Neutrophil (primary cell): ENCODE measurements around the gene ASTN2.

Source experiments
- H3K27ac ChIP-seq: fragments of 200-600 bp; sonication (generic); 2 replicates; pipeline ENCODE4 v1.5.1; 2016; ENCODE audit warnings: mild to moderate bottlenecking, moderate library complexity
- H3K27me3 ChIP-seq: fragments of 200-600 bp; sonication (generic); 2 replicates; pipeline ENCODE4 v1.6.0; 2016; ENCODE audit warnings: mild to moderate bottlenecking
- H3K36me3 ChIP-seq: fragments of 200-600 bp; sonication (generic); 2 replicates; pipeline ENCODE4 v1.5.1; 2017
- H3K4me1 ChIP-seq, 2 experiments: fragments of 200-600 bp in 1 of 2; sonication (generic) in 1 of 2; 1 replicate in 1 of 2; 2 replicates in 1 of 2; pipeline versions ENCODE4 v1.5.1 to v1.6.1; 2013 to 2016; ENCODE audit warnings: low read depth in 1 of 2, low read length in 1 of 2, mild to moderate bottlenecking in 1 of 2, moderate library complexity in 1 of 2; ENCODE audit not compliant: control insufficient read depth in 1 of 2, insufficient read depth in 1 of 2
- H3K4me3 ChIP-seq, 2 experiments: fragments of 200-600 bp in 1 of 2; sonication (generic) in 1 of 2; 1 replicate in 1 of 2; 2 replicates in 1 of 2; pipeline ENCODE4 v1.5.1; 2013 to 2016; ENCODE audit warnings: low read depth in 1 of 2, low read length in 1 of 2, mild to moderate bottlenecking in 1 of 2, moderate library complexity in 1 of 2
- H3K9me3 ChIP-seq: fragments of 200-600 bp; sonication (generic); 2 replicates; pipeline ENCODE4 v1.5.1; 2016
- TF ChIP-seq, protein P1 (sequence below): fragments of 200-600 bp; sonication (generic); IDR thresholded peaks from 2 replicates; pipeline ENCODE4 v1.5.1; 2016; ENCODE audit warnings: antibody characterized with exemption

The ASTN2 gene

DNA sequence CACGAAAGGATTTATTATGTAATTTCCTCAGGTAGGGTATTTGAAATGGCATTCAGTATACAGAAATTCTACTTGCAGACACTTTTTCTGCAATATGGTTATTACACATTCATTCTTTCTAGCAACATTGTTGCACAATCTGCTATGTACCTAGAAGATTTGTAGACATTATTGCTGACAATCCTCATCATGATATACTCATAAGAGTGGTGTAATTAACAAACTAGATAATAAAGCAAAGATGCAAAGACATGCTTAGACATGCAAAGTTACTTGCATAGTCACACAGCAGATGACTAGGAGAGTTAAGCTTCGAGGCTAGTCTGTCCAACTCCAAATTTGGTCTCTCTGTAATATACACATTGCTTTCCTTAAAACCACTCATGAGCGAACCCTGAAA lies 317.1 kb downstream of the ASTN2 start:
- no peak overlapping the region for H3K4me3 ChIP-seq

DNA sequence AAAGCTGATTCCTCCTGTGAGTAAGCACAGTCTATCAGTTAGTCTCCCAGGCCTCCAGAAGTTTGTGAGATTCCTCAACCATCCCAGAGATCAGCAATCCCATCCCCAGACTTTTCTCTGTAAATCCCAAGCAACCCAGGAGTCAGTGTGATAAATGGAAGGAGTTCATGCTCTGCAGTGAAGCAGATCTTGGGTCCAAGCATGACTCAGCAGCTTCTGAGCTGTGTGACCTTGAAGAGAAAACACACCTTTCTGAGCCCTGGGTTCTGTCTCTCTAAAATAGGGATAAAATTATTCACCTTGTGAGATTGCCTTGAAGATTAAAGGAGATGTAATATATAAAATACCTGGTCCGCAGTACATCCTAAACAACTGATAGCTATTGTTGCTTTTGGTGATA lies 318.7 kb downstream of the ASTN2 start:
- Histone ChIP-seq H3K9me3 (no peaks in the 10 kb centered on the region), H3K4me3 (no peak overlapping the region), H3K27me3 (no peaks in the 10 kb centered on the region), H3K4me1 (no peaks in the 10 kb centered on the region), H3K27ac (no peak overlapping the region), H3K36me3 (no peaks in the 10 kb centered on the region)
- TF ChIP-seq, protein P1, sequence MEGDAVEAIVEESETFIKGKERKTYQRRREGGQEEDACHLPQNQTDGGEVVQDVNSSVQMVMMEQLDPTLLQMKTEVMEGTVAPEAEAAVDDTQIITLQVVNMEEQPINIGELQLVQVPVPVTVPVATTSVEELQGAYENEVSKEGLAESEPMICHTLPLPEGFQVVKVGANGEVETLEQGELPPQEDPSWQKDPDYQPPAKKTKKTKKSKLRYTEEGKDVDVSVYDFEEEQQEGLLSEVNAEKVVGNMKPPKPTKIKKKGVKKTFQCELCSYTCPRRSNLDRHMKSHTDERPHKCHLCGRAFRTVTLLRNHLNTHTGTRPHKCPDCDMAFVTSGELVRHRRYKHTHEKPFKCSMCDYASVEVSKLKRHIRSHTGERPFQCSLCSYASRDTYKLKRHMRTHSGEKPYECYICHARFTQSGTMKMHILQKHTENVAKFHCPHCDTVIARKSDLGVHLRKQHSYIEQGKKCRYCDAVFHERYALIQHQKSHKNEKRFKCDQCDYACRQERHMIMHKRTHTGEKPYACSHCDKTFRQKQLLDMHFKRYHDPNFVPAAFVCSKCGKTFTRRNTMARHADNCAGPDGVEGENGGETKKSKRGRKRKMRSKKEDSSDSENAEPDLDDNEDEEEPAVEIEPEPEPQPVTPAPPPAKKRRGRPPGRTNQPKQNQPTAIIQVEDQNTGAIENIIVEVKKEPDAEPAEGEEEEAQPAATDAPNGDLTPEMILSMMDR, result no peak

More for the DNA sequence above, 317.1 kb downstream of the ASTN2 start:
- Histone ChIP-seq H3K27me3 (no peaks in the 10 kb centered on the region), H3K36me3 (no peaks in the 10 kb centered on the region), H3K4me1 (no peaks in the 10 kb centered on the region), H3K9me3 (no peaks in the 10 kb centered on the region), H3K27ac (no peak overlapping the region)
- TF ChIP-seq, protein P1, result no peak

DNA sequence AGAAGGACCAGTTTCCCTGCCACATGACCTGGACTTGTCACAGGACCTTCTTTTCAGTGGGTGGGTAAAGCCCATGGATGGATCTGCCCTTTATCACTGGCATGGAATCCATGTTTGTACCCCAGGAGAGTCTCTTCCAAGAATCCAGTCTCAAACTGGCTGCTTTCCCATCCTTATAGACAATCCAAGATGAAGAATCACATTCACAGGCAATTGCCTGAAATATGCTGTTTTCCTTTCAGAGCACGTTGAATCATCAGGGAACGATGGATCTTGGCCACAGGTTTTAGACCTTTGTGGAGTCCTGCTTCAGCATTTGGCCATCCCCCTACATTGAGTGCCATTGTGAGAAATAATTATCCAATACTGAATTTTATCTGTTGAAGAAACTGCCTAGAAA lies 319.8 kb downstream of the ASTN2 start:
- Histone ChIP-seq H3K27me3 (no peaks in the 10 kb centered on the region), H3K9me3 (no peaks in the 10 kb centered on the region), H3K36me3 (no peaks in the 10 kb centered on the region), H3K4me3 (no peak overlapping the region), H3K4me1 (no peaks in the 10 kb centered on the region), H3K27ac (no peak overlapping the region)
- TF ChIP-seq, protein P1, result no peak

DNA sequence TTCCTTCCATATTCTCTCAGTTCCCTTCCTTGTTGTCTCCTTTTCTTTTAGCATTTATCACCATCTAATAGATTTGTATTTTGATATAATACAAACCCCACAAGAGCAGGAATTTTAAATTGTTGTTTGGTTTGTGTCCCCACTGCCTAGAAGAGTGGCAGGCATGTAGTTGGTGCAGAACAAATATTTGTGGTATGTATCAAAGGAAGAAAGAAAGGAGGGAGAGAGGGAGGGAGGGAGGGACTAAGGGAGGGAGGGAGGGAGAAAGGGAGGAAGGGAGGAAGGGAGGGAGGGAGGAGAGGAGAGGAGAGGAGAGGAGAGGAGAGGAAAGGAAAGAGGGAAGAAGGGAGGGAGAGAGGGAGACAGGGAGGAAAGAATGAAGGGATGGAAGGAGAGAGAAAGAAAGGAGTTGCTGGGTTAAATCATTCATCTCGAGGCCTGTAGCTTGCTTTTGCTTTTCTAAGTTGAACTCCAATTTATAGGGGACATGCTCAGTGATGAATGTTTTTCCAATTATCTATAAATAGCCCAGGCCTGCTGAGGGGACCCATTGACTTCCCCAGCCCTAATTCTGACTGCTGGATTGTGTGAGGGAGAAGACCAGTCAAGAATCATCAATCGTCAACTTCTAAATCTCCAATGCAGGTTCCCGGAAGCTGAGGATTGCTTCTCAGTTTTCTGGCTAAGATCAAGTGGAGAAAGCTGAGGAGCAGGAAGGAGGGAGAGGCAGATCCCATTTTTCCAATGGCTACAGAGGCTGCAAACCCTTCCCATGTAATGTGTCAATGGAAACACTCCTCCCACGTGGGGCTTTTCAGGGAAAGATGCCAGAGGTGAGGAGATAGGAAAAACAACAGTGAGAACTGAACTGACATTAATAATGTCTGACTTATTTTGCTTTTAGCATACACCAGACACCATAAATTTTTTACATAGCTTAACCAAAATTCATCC lies 320.7 kb downstream of the ASTN2 start:
- no peak overlapping the region for H3K27ac ChIP-seq
- TF ChIP-seq, protein P1, result no peak
- no peaks in the 10 kb centered on the region for H3K4me1 ChIP-seq
- no peaks in the 10 kb centered on the region for H3K27me3 ChIP-seq
- no peaks in the 10 kb centered on the region for H3K36me3 ChIP-seq
- no peaks in the 10 kb centered on the region for H3K9me3 ChIP-seq
- no peak overlapping the region for H3K4me3 ChIP-seq

DNA sequence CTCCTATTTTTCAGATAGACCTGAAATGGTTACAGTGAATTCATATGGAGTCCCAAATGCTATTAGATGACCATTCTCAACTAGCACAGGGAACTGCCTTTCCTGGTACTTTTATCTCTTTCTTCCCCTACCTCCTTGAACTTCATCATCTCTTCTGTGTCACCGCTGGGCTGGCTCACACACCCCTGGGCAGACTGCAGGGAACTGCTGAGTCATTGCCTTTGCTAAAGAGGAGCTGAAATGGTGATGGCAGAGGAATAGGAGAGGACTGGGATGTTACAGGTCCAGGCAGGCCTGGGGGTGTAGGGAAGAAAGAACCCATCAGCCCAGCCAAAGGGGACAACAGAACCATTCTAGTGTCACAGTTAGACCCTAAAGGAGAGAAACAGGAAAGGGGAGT lies 322.3 kb downstream of the ASTN2 start:
- H3K4me1 ChIP-seq, result no peaks in the 10 kb centered on the region
- H3K27ac ChIP-seq, result no peak overlapping the region
- H3K4me3 ChIP-seq, result no peak overlapping the region
- TF ChIP-seq, protein P1, result no peak
- no peaks in the 10 kb centered on the region for H3K36me3 ChIP-seq
- no peaks in the 10 kb centered on the region for H3K9me3 ChIP-seq
- H3K27me3 ChIP-seq, result no peaks in the 10 kb centered on the region
